ENCODE measurements around the gene TACC2. TPM values are rescaled to one million over a fixed set of nuclear protein-coding genes. Genes with fewer than 3 reads are reported as not detected.

Gene TACC2
- total RNA-seq, 8 experiments from 2014 or later: 14.0 to 63.3 (median 31.9) TPM

GRCh38 chr10:122047560-122047959, 58.6 kb downstream of the TACC2 start:
- no peak for ATAC-seq (replicated peaks in 6 of 8)
- Histone ChIP-seq H3K4me3 (no peak overlapping the region), H3K4me1 (replicated peaks in 1 of 2) (peaks cover 8% of the 10 kb centered on the region in 2 donors), H3K27ac (no peak overlapping the region)
- WGBS, 10 experiments: 80 to 100% (median 86%) methylated on average over 1 to 3 of the region's 3 CpGs; no CpG with 5 or more reads in 6 of the 10 experiments
- in situ Hi-C loops (cut with MboI; ENCODE audit: low pct_unique_long_range_greater_than_20kb in 2 of 9, low sequenced_read_pairs in 9 of 9, unreplicated experiment in 9 of 9): no loop called here

GRCh38 chr10:122049076-122049475, 60.1 kb downstream of the TACC2 start:
- 78 to 94% (median 80%) methylated on average over 1 to 7 of the region's 9 CpGs; no CpG with 5 or more reads in 5 of the 10 experiments for WGBS, 10 experiments
- Histone ChIP-seq H3K27ac (no peak overlapping the region), H3K4me3 (no peak overlapping the region), H3K4me1 (replicated peaks in 1 of 2) (peaks cover 6 to 7% of the 10 kb centered on the region in 2 donors)
- in situ Hi-C loops (cut with MboI; ENCODE audit: low pct_unique_long_range_greater_than_20kb in 2 of 9, low sequenced_read_pairs in 9 of 9, unreplicated experiment in 9 of 9): no loop called here
- no peak for ATAC-seq (replicated peaks in 6 of 8)

- peaks cover 0 to 3% of the 10 kb centered on the region in 2 donors for H3K4me1 ChIP-seq (replicated peaks in 1 of 2)
- 75 to 100% (median 96%) methylated on average over 1 to 10 of the region's 10 CpGs; no CpG with 5 or more reads in 1 of the 10 experiments for WGBS, 10 experiments
- no peak overlapping the region for H3K4me3 ChIP-seq
- no peak overlapping the region for H3K27ac ChIP-seq
- in situ Hi-C loops (cut with MboI; ENCODE audit: low pct_unique_long_range_greater_than_20kb in 2 of 9, low sequenced_read_pairs in 9 of 9, unreplicated experiment in 9 of 9): no loop called here
- no peak for ATAC-seq (replicated peaks in 6 of 8)
Observed at GRCh38 chr10:122050311-122050710, 61.3 kb downstream of the TACC2 start.

GRCh38 chr10:122050811-122051210, 61.8 kb downstream of the TACC2 start:
- H3K27ac ChIP-seq: no peak overlapping the region
- H3K4me3 ChIP-seq: no peak overlapping the region
- 40 to 100% (median 89%) methylated on average over 1 to 7 of the region's 9 CpGs; no CpG with 5 or more reads in 3 of the 10 experiments for WGBS, 10 experiments
- ATAC-seq (replicated peaks in 6 of 8): no peak
- in situ Hi-C loops (cut with MboI; ENCODE audit: low pct_unique_long_range_greater_than_20kb in 2 of 9, low sequenced_read_pairs in 9 of 9, unreplicated experiment in 9 of 9): no loop called here
- peaks cover 0 to 3% of the 10 kb centered on the region in 2 donors for H3K4me1 ChIP-seq (replicated peaks in 1 of 2)

- 0 to 80% (median 47%) methylated on average over 1 of the region's 2 CpGs; no CpG with 5 or more reads in 2 of the 10 experiments for WGBS, 10 experiments
- peaks cover 0 to 3% of the 10 kb centered on the region in 2 donors for H3K4me1 ChIP-seq (replicated peaks in 1 of 2)
- in situ Hi-C loops (cut with MboI; ENCODE audit: low pct_unique_long_range_greater_than_20kb in 2 of 9, low sequenced_read_pairs in 9 of 9, unreplicated experiment in 9 of 9): no loop called here
- ATAC-seq (replicated peaks in 6 of 8): peak; percentile 16 to 83 (median 48)
- no peak overlapping the region for H3K4me3 ChIP-seq
- H3K27ac ChIP-seq: no peak overlapping the region
Observed at GRCh38 chr10:122051609-122052385, 62.8 kb downstream of the TACC2 start.

GRCh38 chr10:122052701-122053100, 63.7 kb downstream of the TACC2 start:
- ATAC-seq (replicated peaks in 6 of 8): peak in 1 of 8 experiments; percentile 69

GRCh38 chr10:122053314-122053713, 64.4 kb downstream of the TACC2 start:
- no peak for ATAC-seq (replicated peaks in 6 of 8)
- in situ Hi-C loops (cut with MboI; ENCODE audit: low pct_unique_long_range_greater_than_20kb in 2 of 9, low sequenced_read_pairs in 9 of 9, unreplicated experiment in 9 of 9): no loop called here
- Histone ChIP-seq H3K27ac (no peak overlapping the region), H3K4me3 (no peak overlapping the region), H3K4me1 (replicated peaks in 1 of 2) (peaks cover 0 to 3% of the 10 kb centered on the region in 2 donors)
- WGBS, 10 experiments: 94 to 100% (median 100%) methylated on average over 1 to 2 of the region's 8 CpGs; no CpG with 5 or more reads in 7 of the 10 experiments

More at GRCh38 chr10:122052701-122053100, 63.7 kb downstream of the TACC2 start:
- 39 to 97% (median 77%) methylated on average over 1 to 6 of the region's 6 CpGs; no CpG with 5 or more reads in 3 of the 10 experiments for WGBS, 10 experiments
- Histone ChIP-seq H3K27ac (no peak overlapping the region), H3K4me1 (replicated peaks in 1 of 2) (peaks cover 0 to 3% of the 10 kb centered on the region in 2 donors), H3K4me3 (no peak overlapping the region)
- in situ Hi-C loops (cut with MboI; ENCODE audit: low pct_unique_long_range_greater_than_20kb in 2 of 9, low sequenced_read_pairs in 9 of 9, unreplicated experiment in 9 of 9): no loop called here

- WGBS, 10 experiments: 13 to 78% (median 61%) methylated on average over 3 to 13 of the region's 15 CpGs; no CpG with 5 or more reads in 1 of the 10 experiments
- in situ Hi-C loops (cut with MboI; ENCODE audit: low pct_unique_long_range_greater_than_20kb in 2 of 9, low sequenced_read_pairs in 9 of 9, unreplicated experiment in 9 of 9): no loop called here
- no peak overlapping the region for H3K27ac ChIP-seq
Observed at GRCh38 chr10:122054048-122055025, 65.4 kb downstream of the TACC2 start.

GRCh38 chr10:122055252-122055651, 66.3 kb downstream of the TACC2 start:
- WGBS, 10 experiments: 13 to 100% (median 91%) methylated on average over 1 to 5 of the region's 5 CpGs
- no peak for ATAC-seq (replicated peaks in 6 of 8)
- in situ Hi-C loops (cut with MboI; ENCODE audit: low pct_unique_long_range_greater_than_20kb in 2 of 9, low sequenced_read_pairs in 9 of 9, unreplicated experiment in 9 of 9): no loop called here
- Histone ChIP-seq H3K4me1 (replicated peaks in 1 of 2) (no peaks in the 10 kb centered on the region), H3K27ac (no peak overlapping the region), H3K4me3 (no peak overlapping the region)

More at GRCh38 chr10:122054048-122055025, 65.4 kb downstream of the TACC2 start:
- H3K4me3 ChIP-seq: no peak overlapping the region
- no peaks in the 10 kb centered on the region for H3K4me1 ChIP-seq (replicated peaks in 1 of 2)
- ATAC-seq (replicated peaks in 6 of 8): peak in 7 of 8 experiments; percentile 18 to 80 (median 61)

- H3K27ac ChIP-seq: no peak overlapping the region
- ATAC-seq (replicated peaks in 6 of 8): no peak
- no peak overlapping the region for H3K4me3 ChIP-seq
- 33 to 93% (median 83%) methylated on average over 1 to 6 of the region's 8 CpGs; no CpG with 5 or more reads in 5 of the 10 experiments for WGBS, 10 experiments
- H3K4me1 ChIP-seq (replicated peaks in 1 of 2): no peaks in the 10 kb centered on the region
- in situ Hi-C loops (cut with MboI; ENCODE audit: low pct_unique_long_range_greater_than_20kb in 2 of 9, low sequenced_read_pairs in 9 of 9, unreplicated experiment in 9 of 9): no loop called here
Observed at GRCh38 chr10:122056431-122057094, 67.6 kb downstream of the TACC2 start.

GRCh38 chr10:122057841-122058413, 69.0 kb downstream of the TACC2 start:
- Histone ChIP-seq H3K4me1 (replicated peaks in 1 of 2) (peaks cover 0 to 3% of the 10 kb centered on the region in 2 donors), H3K27ac (no peak overlapping the region), H3K4me3 (no peak overlapping the region)
- ATAC-seq (replicated peaks in 6 of 8): peak in 3 of 8 experiments; percentile 41 to 71 (median 51)
- in situ Hi-C loops (cut with MboI; ENCODE audit: low pct_unique_long_range_greater_than_20kb in 2 of 9, low sequenced_read_pairs in 9 of 9, unreplicated experiment in 9 of 9): no loop called here
- WGBS, 10 experiments: 47 to 100% (median 88%) methylated on average over 1 to 13 of the region's 14 CpGs; no CpG with 5 or more reads in 2 of the 10 experiments

GRCh38 chr10:122060250-122060649, 71.3 kb downstream of the TACC2 start:
- Histone ChIP-seq H3K4me3 (no peak overlapping the region), H3K4me1 (replicated peaks in 1 of 2) (peaks cover 0 to 5% of the 10 kb centered on the region in 2 donors), H3K27ac (no peak overlapping the region)
- WGBS, 10 experiments: 0 to 60% (median 20%) methylated on average over 1 of the region's 2 CpGs; no CpG with 5 or more reads in 7 of the 10 experiments
- in situ Hi-C loops (cut with MboI; ENCODE audit: low pct_unique_long_range_greater_than_20kb in 2 of 9, low sequenced_read_pairs in 9 of 9, unreplicated experiment in 9 of 9): no loop called here
- ATAC-seq (replicated peaks in 6 of 8): no peak
